ENCODE results near the gene STC2. TPM values are rescaled to one million over a fixed set of nuclear protein-coding genes. Genes with fewer than 3 reads are reported as not detected.

STC2 gene
- total and polyA plus RNA-seq, 2 of the 8 experiments (the other 6 are each of a cell fraction or from before 2014, with no cell fraction given): 26.4 to 53.1 TPM

DNA sequence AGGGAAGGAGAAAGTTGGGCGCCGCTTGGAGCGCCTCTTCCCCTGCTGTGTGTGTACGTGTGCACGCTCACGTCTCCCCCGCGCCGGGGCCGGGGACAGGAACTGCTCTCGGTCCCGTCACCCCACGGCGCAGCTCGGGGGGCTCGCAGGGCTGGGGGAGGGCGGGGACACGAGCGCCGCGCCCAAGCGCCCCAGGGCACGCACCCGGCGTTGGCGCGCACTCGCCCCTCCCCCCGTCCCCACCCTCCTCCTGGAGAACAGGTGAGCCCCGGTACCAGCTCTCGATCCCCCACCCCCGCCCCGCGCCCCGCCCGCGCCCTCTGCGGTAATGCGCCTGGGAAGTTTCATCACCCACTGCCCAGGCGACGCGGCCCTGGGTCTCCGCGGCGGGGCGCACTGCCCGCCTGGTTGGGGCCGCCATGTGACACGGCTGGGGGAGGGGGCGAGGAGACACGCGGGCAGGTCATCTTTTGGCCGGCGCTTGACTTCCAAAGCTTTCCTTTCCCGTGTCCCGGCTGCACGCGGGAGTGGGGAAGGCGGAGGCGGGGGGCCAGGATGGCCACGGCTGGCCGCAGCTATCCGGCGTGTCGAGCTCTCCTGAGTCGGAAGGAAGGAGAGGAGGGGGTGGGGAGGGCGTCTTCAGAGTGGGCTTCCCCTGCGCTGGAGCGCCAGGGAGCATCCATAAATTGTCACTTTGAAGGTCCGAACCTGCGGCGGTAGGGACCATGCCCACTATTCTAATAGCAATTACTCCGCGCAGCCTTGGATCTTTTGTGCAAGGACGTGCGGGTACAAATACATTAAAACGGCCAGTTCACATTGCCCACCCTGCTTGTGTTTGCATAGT is 1.5 kb upstream of the STC2 start (continued):
- TF ChIP-seq, protein P1, sequence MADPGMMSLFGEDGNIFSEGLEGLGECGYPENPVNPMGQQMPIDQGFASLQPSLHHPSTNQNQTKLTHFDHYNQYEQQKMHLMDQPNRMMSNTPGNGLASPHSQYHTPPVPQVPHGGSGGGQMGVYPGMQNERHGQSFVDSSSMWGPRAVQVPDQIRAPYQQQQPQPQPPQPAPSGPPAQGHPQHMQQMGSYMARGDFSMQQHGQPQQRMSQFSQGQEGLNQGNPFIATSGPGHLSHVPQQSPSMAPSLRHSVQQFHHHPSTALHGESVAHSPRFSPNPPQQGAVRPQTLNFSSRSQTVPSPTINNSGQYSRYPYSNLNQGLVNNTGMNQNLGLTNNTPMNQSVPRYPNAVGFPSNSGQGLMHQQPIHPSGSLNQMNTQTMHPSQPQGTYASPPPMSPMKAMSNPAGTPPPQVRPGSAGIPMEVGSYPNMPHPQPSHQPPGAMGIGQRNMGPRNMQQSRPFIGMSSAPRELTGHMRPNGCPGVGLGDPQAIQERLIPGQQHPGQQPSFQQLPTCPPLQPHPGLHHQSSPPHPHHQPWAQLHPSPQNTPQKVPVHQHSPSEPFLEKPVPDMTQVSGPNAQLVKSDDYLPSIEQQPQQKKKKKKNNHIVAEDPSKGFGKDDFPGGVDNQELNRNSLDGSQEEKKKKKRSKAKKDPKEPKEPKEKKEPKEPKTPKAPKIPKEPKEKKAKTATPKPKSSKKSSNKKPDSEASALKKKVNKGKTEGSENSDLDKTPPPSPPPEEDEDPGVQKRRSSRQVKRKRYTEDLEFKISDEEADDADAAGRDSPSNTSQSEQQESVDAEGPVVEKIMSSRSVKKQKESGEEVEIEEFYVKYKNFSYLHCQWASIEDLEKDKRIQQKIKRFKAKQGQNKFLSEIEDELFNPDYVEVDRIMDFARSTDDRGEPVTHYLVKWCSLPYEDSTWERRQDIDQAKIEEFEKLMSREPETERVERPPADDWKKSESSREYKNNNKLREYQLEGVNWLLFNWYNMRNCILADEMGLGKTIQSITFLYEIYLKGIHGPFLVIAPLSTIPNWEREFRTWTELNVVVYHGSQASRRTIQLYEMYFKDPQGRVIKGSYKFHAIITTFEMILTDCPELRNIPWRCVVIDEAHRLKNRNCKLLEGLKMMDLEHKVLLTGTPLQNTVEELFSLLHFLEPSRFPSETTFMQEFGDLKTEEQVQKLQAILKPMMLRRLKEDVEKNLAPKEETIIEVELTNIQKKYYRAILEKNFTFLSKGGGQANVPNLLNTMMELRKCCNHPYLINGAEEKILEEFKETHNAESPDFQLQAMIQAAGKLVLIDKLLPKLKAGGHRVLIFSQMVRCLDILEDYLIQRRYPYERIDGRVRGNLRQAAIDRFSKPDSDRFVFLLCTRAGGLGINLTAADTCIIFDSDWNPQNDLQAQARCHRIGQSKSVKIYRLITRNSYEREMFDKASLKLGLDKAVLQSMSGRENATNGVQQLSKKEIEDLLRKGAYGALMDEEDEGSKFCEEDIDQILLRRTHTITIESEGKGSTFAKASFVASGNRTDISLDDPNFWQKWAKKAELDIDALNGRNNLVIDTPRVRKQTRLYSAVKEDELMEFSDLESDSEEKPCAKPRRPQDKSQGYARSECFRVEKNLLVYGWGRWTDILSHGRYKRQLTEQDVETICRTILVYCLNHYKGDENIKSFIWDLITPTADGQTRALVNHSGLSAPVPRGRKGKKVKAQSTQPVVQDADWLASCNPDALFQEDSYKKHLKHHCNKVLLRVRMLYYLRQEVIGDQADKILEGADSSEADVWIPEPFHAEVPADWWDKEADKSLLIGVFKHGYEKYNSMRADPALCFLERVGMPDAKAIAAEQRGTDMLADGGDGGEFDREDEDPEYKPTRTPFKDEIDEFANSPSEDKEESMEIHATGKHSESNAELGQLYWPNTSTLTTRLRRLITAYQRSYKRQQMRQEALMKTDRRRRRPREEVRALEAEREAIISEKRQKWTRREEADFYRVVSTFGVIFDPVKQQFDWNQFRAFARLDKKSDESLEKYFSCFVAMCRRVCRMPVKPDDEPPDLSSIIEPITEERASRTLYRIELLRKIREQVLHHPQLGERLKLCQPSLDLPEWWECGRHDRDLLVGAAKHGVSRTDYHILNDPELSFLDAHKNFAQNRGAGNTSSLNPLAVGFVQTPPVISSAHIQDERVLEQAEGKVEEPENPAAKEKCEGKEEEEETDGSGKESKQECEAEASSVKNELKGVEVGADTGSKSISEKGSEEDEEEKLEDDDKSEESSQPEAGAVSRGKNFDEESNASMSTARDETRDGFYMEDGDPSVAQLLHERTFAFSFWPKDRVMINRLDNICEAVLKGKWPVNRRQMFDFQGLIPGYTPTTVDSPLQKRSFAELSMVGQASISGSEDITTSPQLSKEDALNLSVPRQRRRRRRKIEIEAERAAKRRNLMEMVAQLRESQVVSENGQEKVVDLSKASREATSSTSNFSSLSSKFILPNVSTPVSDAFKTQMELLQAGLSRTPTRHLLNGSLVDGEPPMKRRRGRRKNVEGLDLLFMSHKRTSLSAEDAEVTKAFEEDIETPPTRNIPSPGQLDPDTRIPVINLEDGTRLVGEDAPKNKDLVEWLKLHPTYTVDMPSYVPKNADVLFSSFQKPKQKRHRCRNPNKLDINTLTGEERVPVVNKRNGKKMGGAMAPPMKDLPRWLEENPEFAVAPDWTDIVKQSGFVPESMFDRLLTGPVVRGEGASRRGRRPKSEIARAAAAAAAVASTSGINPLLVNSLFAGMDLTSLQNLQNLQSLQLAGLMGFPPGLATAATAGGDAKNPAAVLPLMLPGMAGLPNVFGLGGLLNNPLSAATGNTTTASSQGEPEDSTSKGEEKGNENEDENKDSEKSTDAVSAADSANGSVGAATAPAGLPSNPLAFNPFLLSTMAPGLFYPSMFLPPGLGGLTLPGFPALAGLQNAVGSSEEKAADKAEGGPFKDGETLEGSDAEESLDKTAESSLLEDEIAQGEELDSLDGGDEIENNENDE (IDR thresholded peaks at IDR 0.05; ENCODE audit: insufficient replicate concordance, low read length): no peak
- TF ChIP-seq NANOG (IDR thresholded peaks at IDR 0.05; ENCODE audit: insufficient read depth, low read depth, low read length, poor library complexity, severe bottlenecking) (peak; percentile 23), HDAC6 (IDR thresholded peaks at IDR 0.05; ENCODE audit: low read depth, low read length) (no peak), RFX5 (IDR thresholded peaks at IDR 0.05; ENCODE audit: borderline replicate concordance, low read depth, low read length) (no peak), POLR2A (IDR thresholded peaks at IDR 0.05; ENCODE audit: control extremely low read depth in 1 of 2, low read depth in 2 of 2, low read length in 2 of 2) (no peak), TAF7 (optimal IDR thresholded peaks at IDR 0.05; ENCODE audit: borderline replicate concordance, low read depth, low read length) (peak; percentile 42), RNF2 (IDR thresholded peaks at IDR 0.05; ENCODE audit: borderline replicate concordance, low read depth, low read length, missing control alignments, poor library complexity, severe bottlenecking) (no peak), MAFK (IDR thresholded peaks at IDR 0.05; ENCODE audit: low read depth, low read length) (no peak), BCL11A (IDR thresholded peaks at IDR 0.05; ENCODE audit: low read depth in 2 of 2, low read length in 2 of 2) (no peak)
